GM18502 (cell line): ENCODE measurements around the gene LRPAP1.
"Not testable (repeated sequence)": the region's sequence is repeated elsewhere in the genome, so short reads cannot be mapped to it uniquely, and the experiment has no call there.

Experiments used
- ATAC-seq: cut with Tn5 transposase; IDR thresholded peaks from one replicate; pipeline ENCODE4 v1.9.1; 2021; ENCODE audit warnings: mild to moderate bottlenecking; ENCODE audit not compliant: unreplicated experiment, poor library complexity

Gene LRPAP1, protein sequence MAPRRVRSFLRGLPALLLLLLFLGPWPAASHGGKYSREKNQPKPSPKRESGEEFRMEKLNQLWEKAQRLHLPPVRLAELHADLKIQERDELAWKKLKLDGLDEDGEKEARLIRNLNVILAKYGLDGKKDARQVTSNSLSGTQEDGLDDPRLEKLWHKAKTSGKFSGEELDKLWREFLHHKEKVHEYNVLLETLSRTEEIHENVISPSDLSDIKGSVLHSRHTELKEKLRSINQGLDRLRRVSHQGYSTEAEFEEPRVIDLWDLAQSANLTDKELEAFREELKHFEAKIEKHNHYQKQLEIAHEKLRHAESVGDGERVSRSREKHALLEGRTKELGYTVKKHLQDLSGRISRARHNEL

DNA sequence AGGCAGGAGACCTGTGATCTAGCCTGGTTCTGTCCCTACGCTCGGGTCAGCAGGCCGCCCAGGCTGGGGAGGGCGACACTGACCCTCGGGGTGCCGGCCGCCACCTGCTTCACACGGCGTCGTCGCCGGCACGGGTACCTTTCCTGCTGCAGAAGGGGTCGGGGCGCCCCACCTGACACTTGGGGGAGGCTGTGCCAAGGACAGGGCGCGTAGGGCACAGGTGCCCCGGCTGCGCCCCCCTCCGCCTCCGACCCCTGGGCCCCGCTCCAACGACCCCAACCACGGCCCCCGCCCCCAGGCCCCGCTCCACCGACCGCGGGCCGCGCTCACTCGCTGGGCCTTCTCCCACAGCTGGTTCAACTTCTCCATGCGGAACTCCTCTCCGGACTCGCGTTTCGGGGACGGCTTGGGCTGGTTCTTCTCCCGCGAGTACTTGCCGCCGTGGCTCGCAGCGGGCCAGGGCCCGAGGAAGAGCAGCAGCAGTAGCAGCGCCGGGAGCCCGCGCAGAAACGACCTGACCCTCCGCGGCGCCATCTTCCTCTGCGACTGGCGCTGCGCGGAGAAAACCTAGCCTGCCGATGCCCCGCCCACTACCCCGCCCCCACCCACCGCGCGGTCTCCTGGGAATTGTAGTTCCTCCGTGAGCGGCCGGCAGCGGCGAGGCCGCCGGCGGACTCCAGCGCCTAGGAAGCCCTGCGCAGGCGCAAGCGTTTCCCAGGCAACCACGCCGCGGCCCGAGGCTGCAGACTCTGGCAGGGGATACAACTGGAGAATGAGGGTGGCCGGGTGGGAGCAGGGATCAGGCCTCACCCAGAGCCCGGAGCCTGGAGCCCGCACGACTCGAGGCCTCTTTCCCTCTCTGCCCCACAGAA, at the start of gene LRPAP1:
Gene LRPAP1 (minus strand): TSS at position 544 of the 872 bp plus-strand sequence. CDS start 10 bp downstream, at position 534.
- ATAC-seq, result peak; percentile 89

DNA sequence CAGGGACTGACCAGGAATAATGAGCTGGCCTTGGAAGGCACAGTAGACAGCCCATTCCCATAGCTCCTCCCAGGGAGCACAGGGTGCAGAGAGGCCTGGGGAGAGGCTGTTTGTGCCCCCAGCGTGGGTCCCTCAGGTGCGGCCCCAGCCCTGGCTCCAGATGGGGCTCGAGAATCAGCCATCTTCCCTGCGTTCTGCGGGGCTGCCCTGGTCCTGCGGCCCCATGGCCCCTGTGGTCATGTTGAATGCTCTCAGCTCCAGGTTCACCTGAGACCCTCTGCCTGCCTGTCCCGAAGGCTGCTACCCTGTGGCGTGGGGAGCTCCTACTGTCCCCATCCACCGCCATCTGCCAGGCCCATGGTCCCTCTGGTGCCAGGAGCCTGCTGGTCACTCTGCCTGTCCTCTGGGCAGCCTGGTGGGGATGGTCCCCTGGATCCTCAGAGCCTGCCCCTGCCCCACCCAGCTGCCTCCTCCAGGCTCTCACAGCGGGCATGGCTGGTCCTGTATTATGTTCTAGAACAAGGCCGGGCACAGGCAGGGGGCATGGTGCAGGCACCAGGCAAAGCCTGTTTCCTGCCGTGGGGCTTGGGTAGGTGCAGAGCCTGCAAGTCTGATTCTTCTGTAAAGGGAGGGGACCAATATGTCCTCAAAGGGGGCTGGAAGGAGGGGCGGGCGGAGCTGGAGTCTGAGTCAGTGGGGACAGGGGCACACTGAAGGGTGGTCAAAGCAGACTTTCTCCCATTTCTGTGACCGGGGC, 49.3 kb upstream of the LRPAP1 start:
- ATAC-seq, result not testable (repeated sequence)

DNA sequence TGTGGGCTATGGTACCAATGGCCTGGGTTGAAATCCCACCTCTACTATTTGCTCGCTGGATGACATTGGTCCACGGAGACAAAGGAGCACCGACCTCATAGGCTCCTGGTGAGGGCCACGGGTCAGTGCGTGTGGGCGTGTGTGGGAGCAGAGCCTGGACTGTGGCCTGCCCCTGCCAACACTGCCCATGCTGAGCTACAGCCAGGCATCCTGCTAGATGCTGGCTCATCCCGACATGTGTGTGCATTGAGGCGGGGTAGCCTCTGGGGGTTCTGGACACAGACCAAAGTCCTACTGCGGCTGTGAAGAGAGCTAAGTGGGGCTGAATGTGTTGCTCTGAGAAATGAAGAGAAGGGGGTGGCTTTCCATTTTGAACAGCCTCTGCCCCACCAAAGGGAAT, 48.6 kb upstream of the LRPAP1 start:
- ATAC-seq, result not testable (repeated sequence)

DNA sequence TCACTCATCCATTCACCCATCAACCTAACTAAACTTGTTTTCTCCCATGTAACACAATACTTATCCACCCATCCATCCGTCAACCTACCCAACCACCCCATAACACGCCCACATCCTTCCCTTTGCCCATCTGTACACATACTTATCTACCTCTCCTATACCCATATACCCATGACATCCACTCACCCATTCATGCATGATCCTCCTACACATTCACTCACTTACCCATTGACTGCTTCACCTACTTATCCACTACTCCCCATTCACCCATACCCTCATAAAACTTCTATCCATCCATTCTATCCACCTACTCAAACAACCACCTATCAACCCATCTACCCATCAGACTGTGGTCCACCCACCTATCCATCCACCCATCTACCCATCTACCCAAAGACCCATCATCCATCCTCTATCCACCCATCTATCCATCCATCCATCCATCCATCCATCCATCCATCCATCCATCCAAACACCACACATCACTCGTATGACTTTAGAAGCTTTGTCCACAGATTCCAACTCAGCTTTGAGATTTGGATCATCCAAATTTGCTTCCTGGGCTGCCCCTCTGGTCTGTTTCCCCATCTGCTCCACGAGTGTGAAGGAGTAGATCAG, 46.4 kb upstream of the LRPAP1 start:
- not testable (repeated sequence) for ATAC-seq

DNA sequence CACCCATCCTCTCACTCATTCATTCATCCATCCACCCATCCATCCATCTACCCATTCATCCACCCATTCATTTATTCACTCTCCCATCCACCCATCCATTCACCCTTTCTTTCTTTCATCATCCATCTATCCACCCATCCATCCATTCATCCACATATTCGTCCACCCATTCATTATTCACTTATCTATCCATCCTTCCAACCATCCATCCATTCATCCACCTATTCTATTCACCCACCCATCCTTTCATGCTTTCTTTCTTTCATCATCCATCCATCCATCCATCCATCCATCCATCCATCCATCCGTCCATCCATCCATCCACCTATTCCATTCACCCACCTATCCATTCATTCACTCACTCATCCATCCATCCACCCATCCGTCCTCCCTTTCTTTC, 45.8 kb upstream of the LRPAP1 start:
- ATAC-seq, result not testable (repeated sequence)

- ATAC-seq, result not testable (repeated sequence)
Observed at GRCh38 chr4:3577208-3577892, 45.1 kb upstream of the LRPAP1 start.

DNA sequence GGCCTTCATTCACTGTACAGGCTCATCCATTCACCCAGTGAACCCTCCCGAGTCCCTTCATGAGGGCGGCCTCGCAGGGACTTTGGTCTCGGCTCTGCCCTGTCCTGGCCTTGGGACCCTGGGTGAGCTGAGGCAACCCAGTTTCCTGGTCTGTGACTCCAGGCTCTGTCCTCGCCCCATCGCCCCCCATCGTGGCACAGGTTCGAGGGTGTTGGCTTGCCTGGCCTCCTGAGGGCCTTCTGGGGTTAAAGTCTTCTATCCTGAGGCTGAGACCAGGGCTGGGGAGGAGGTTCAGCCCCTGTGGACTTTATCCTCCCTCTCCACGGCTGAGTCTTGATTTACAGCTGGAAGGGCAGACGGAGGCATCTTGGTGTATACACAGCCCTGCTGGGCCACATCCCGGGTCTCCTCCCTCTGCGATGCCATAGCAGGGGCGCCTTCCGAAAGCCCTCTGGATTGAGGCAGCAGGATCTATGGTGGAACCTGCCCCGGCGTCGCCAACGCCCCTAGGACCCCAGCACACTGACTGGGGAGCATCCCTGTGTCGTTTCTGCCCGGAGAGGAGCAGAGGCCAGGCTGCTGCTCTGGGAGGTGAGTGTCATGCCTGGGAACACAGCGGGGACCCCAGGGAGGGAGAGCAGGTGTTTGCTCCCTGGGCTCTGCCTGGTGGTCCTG, 44.4 kb upstream of the LRPAP1 start:
- not testable (repeated sequence) for ATAC-seq

GRCh38 chr4:3575426-3576369, 43.5 kb upstream of the LRPAP1 start:
- not testable (repeated sequence) for ATAC-seq

GRCh38 chr4:3574865-3575264, 42.6 kb upstream of the LRPAP1 start:
- not testable (repeated sequence) for ATAC-seq

- ATAC-seq, result not testable (repeated sequence)
Observed at GRCh38 chr4:3574346-3574745, 42.1 kb upstream of the LRPAP1 start.

- ATAC-seq, result no peak
Observed at GRCh38 chr4:3573131-3573530, 40.9 kb upstream of the LRPAP1 start.

- no peak for ATAC-seq
Observed at GRCh38 chr4:3572363-3572762, 40.1 kb upstream of the LRPAP1 start.

DNA sequence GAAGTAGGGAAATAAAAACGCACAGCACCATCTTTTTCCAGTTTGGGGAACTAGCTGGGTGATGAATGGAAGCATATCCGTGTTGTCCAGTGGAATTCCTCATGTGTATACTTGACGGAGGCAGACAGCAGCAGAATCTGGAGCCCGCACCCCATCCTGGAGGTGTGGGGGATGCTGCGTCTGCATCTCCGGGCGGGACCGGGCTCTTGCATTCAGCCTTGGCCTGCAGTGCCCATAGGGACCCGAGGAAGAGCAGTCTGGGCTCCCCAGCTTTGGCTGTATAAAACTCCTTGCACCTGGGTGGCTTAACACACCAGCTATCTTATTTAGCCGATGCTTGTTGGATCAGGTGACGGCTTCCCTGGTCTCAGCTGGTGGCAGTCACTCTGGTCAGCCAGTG, 39.7 kb upstream of the LRPAP1 start:
- ATAC-seq, result no peak

GRCh38 chr4:3570923-3571322, 38.7 kb upstream of the LRPAP1 start:
- not testable (repeated sequence) for ATAC-seq

GRCh38 chr4:3569611-3570010, 37.4 kb upstream of the LRPAP1 start:
- ATAC-seq, result not testable (repeated sequence)

- not testable (repeated sequence) for ATAC-seq
Observed at GRCh38 chr4:3566701-3567100, 34.5 kb upstream of the LRPAP1 start.

DNA sequence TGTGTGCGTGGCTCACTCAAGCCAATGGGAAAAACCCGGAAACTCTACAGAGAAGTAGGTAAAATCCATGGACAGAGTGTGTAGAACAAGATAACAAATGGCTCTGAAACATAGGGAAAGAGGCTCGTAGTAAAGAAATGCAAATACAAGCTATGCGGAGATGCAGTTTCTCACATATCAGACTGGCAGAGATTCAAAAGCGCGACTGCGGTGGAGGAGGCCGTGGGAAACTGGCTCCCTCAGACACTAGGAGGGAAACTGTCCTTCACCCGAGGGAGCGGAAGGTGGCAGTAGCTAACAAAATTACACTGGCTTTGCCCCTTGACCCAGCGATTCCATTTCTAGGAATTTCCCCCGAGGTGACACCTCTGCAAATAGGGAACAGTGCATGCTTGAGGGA, 34.1 kb upstream of the LRPAP1 start:
- not testable (repeated sequence) for ATAC-seq

GRCh38 chr4:3564948-3565347, 32.7 kb upstream of the LRPAP1 start:
- ATAC-seq, result not testable (repeated sequence)
